ELR (cell line): ENCODE measurements around the gene TCAF1.

Experiments used
- DNase-seq: peaks from one replicate; pipeline ENCODE4 v3.0.0-alpha.2; 2015; ENCODE audit warnings: low read depth

Gene TCAF1

GRCh38 chr7:143901668-143902331 lies at the start of gene TCAF1:
Gene TCAF1 (minus strand): TSS chr7:143902176. CDS start chr7:143876608, 25,568 bp downstream.
- DNase-seq = peak; percentile 93

GRCh38 chr7:143948733-143949132 lies 46.8 kb upstream of the TCAF1 start:
- DNase-seq = no peak

GRCh38 chr7:143947111-143947510 lies 45.1 kb upstream of the TCAF1 start:
- DNase-seq = no peak

GRCh38 chr7:143945423-143945822 lies 43.4 kb upstream of the TCAF1 start:
- DNase-seq = no peak

GRCh38 chr7:143938379-143939243 lies 36.6 kb upstream of the TCAF1 start:
- no peak for DNase-seq

- DNase-seq = peak; percentile 1
Measured at GRCh38 chr7:143936087-143937009, 34.4 kb upstream of the TCAF1 start.

GRCh38 chr7:143934526-143935325 lies 32.8 kb upstream of the TCAF1 start, which contains the start of gene OR2F2:
Gene OR2F2 (plus strand): TSS chr7:143935233. CDS start chr7:143935233, 0 bp downstream.
- no peak for DNase-seq

GRCh38 chr7:143931739-143932138 lies 29.8 kb upstream of the TCAF1 start:
- no peak for DNase-seq

GRCh38 chr7:143929224-143929920 lies 27.4 kb upstream of the TCAF1 start:
- no peak for DNase-seq

GRCh38 chr7:143924851-143925250 lies 22.9 kb upstream of the TCAF1 start:
- no peak for DNase-seq

- DNase-seq = no peak
Measured at GRCh38 chr7:143914938-143915652, 13.1 kb upstream of the TCAF1 start.

GRCh38 chr7:143913945-143914615 lies 12.1 kb upstream of the TCAF1 start:
- no peak for DNase-seq

GRCh38 chr7:143910473-143911248 lies 8.7 kb upstream of the TCAF1 start:
- no peak for DNase-seq

GRCh38 chr7:143909863-143910262 lies 7.9 kb upstream of the TCAF1 start:
- no peak for DNase-seq

- no peak for DNase-seq
Measured at GRCh38 chr7:143908120-143908519, 6.1 kb upstream of the TCAF1 start.

- DNase-seq = no peak
Measured at GRCh38 chr7:143906895-143907294, 4.9 kb upstream of the TCAF1 start.

- no peak for DNase-seq
Measured at GRCh38 chr7:143906151-143906550, 4.2 kb upstream of the TCAF1 start.

- DNase-seq = no peak
Measured at GRCh38 chr7:143905509-143905908, 3.5 kb upstream of the TCAF1 start.
